ENCODE results near the gene CTAG2.
A peak's percentile ranks its signal among the peaks of the same experiment; 100 is the strongest.

CTAG2 gene

GRCh38 chrX:154607370-154607769, 46.0 kb downstream of the CTAG2 start:
- ChIA-PET POLR2A (no interaction called here), CTCF (no interaction called here)
- no peak for TF ChIP-seq FOXM1 (IDR thresholded peaks at IDR 0.05; ENCODE audit: borderline replicate concordance)
- TF ChIP-seq ZNF384 (IDR thresholded peaks at IDR 0.05), result no peak
- TF ChIP-seq BHLHE40 (IDR thresholded peaks at IDR 0.05; ENCODE audit: borderline replicate concordance), result no peak
- TF ChIP-seq CTBP1 (IDR thresholded peaks at IDR 0.05; ENCODE audit: borderline replicate concordance), result no peak
- TF ChIP-seq ARNT (IDR thresholded peaks at IDR 0.05), result no peak
- no peak for TF ChIP-seq FOXA1 (IDR thresholded peaks at IDR 0.05)
- no peak for TF ChIP-seq HDGF (IDR thresholded peaks at IDR 0.05; ENCODE audit: borderline replicate concordance)
- TF ChIP-seq ELF4 (IDR thresholded peaks at IDR 0.05), result no peak
- no peak for TF ChIP-seq NFRKB (IDR thresholded peaks at IDR 0.05)
- no peak for TF ChIP-seq LEF1 (IDR thresholded peaks at IDR 0.05; ENCODE audit: borderline replicate concordance)
- no peak for TF ChIP-seq SUZ12 (IDR thresholded peaks at IDR 0.05)
- no peak for TF ChIP-seq TARDBP (IDR thresholded peaks at IDR 0.05)
- no peak for TF ChIP-seq L3MBTL2 (conservative IDR thresholded peaks at IDR 0.05)
- no peak for TF ChIP-seq FOXK2 (IDR thresholded peaks at IDR 0.05)
- no peak for TF ChIP-seq SP1 (IDR thresholded peaks at IDR 0.05)
- TF ChIP-seq, protein P1, sequence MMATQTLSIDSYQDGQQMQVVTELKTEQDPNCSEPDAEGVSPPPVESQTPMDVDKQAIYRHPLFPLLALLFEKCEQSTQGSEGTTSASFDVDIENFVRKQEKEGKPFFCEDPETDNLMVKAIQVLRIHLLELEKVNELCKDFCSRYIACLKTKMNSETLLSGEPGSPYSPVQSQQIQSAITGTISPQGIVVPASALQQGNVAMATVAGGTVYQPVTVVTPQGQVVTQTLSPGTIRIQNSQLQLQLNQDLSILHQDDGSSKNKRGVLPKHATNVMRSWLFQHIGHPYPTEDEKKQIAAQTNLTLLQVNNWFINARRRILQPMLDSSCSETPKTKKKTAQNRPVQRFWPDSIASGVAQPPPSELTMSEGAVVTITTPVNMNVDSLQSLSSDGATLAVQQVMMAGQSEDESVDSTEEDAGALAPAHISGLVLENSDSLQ (IDR thresholded peaks at IDR 0.05), result no peak
- DNase-seq (ENCODE audit: extremely low spot score), result no peak

DNA sequence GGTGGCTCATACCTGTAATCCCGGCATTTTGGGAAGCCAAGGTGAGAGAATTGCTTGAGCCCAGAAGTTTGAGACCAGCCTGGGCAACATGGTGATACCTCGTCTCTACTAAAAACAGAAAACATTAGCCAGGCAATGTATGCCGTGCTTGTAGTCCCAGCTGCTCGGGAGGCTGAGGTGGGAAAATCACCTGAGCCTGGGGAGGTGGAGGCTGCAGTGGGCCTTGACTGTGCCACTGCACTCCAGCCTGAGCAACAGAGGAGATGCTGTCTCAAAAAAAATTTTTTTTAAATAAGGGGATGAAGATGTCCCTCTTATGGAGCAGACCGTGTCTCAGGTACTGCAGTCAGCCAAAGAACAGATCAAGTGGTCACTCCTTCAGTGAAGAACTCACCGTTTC, 47.8 kb downstream of the CTAG2 start:
- DNase-seq (ENCODE audit: extremely low spot score), result no peak
- no peak for TF ChIP-seq ARNT (IDR thresholded peaks at IDR 0.05)
- no peak for TF ChIP-seq BHLHE40 (IDR thresholded peaks at IDR 0.05; ENCODE audit: borderline replicate concordance)
- no peak for TF ChIP-seq SP1 (IDR thresholded peaks at IDR 0.05)
- no peak for TF ChIP-seq L3MBTL2 (conservative IDR thresholded peaks at IDR 0.05)
- TF ChIP-seq FOXA1 (IDR thresholded peaks at IDR 0.05), result no peak
- ChIA-PET CTCF (no interaction called here), POLR2A (no interaction called here)

GRCh38 chrX:154603438-154604430, 49.6 kb downstream of the CTAG2 start:
- ChIA-PET POLR2A (no interaction called here), CTCF (no interaction called here)
- peak; percentile 2 for DNase-seq (ENCODE audit: extremely low spot score)
- no peak for TF ChIP-seq TARDBP (IDR thresholded peaks at IDR 0.05)
- TF ChIP-seq HDGF (IDR thresholded peaks at IDR 0.05; ENCODE audit: borderline replicate concordance), result no peak

DNA sequence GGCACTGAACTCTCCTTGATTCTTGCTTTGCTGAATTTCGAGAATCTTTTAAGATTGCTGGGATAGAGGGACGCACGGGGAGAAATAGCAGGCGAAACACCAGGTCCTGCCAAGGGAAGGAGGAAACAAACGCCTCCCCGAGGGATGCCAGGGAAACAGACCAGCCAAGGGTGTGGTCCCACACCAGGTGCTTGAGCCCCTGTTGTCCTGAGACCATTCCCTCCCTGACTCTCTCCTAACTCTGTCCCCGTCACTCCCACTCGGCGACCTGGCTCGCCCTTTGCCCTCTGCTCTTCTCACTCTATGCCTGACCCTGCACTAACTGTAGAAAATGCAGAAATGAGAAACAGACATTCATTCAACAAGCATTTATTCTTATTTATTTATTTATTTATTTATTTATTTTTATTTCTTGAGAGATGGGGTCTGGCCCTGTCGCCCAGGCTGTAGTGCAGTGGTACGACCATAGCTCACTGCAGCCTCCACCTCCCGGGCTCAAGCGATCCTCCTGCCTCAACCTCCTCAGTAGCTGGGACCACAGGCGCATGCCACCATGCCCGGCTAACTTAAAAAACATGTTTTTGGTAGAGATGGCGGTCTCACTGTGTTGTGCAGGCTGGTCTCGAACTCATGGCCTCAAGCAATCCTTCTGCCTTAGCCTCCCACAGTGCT, 50.5 kb downstream of the CTAG2 start:
- no peak for DNase-seq (ENCODE audit: extremely low spot score)
- CTCF ChIA-PET, result no interaction called here
- TF ChIP-seq LEF1 (IDR thresholded peaks at IDR 0.05; ENCODE audit: borderline replicate concordance), result no peak
- no peak for TF ChIP-seq SUZ12 (IDR thresholded peaks at IDR 0.05)
- no peak for TF ChIP-seq ELF4 (IDR thresholded peaks at IDR 0.05)
- TF ChIP-seq TARDBP (IDR thresholded peaks at IDR 0.05), result no peak
- TF ChIP-seq L3MBTL2 (conservative IDR thresholded peaks at IDR 0.05), result no peak
- no peak for TF ChIP-seq BHLHE40 (IDR thresholded peaks at IDR 0.05; ENCODE audit: borderline replicate concordance)
- TF ChIP-seq, protein P1 (IDR thresholded peaks at IDR 0.05), result no peak
- POLR2A ChIA-PET, result no interaction called here

- TF ChIP-seq LEF1 (IDR thresholded peaks at IDR 0.05; ENCODE audit: borderline replicate concordance), result no peak
- no peak for TF ChIP-seq ELF4 (IDR thresholded peaks at IDR 0.05)
- no peak for TF ChIP-seq FOXM1 (IDR thresholded peaks at IDR 0.05; ENCODE audit: borderline replicate concordance)
- no peak for TF ChIP-seq L3MBTL2 (conservative IDR thresholded peaks at IDR 0.05)
- TF ChIP-seq BHLHE40 (IDR thresholded peaks at IDR 0.05; ENCODE audit: borderline replicate concordance), result no peak
- no peak for TF ChIP-seq FOXK2 (IDR thresholded peaks at IDR 0.05)
- no peak for TF ChIP-seq FOXA1 (IDR thresholded peaks at IDR 0.05)
- no peak for TF ChIP-seq CTBP1 (IDR thresholded peaks at IDR 0.05; ENCODE audit: borderline replicate concordance)
- TF ChIP-seq, protein P1 (IDR thresholded peaks at IDR 0.05), result no peak
- no peak for TF ChIP-seq TARDBP (IDR thresholded peaks at IDR 0.05)
- TF ChIP-seq SUZ12 (IDR thresholded peaks at IDR 0.05), result no peak
- TF ChIP-seq ZNF384 (IDR thresholded peaks at IDR 0.05), result no peak
- TF ChIP-seq SP1 (IDR thresholded peaks at IDR 0.05), result no peak
- TF ChIP-seq HDGF (IDR thresholded peaks at IDR 0.05; ENCODE audit: borderline replicate concordance), result no peak
- no peak for TF ChIP-seq NFRKB (IDR thresholded peaks at IDR 0.05)
- TF ChIP-seq ARNT (IDR thresholded peaks at IDR 0.05), result no peak
- DNase-seq (ENCODE audit: extremely low spot score), result peak; percentile 1
- ChIA-PET POLR2A (no interaction called here), CTCF (no interaction called here)
Observed at GRCh38 chrX:154602226-154602625, 51.2 kb downstream of the CTAG2 start.
